Stimulated activated naive CD8-positive, alpha-beta T cell treated with anti-CD3 and anti-CD28 coated beads, Interleukin-15, amount 100 ng/mL, for 72 hours (primary cell): ENCODE results near the gene KCMF1.
A peak's percentile ranks its signal among the peaks of the same experiment; 100 is the strongest.

Experiments
- ATAC-seq: fragments of 150-1000 bp; cut with Tn5 transposase; 2 replicates; pipeline ENCODE4 v1.10.0; 2021; ENCODE audit warnings: mild to moderate bottlenecking, moderate library complexity
- DNase-seq, 2 donors: peaks; one replicate each; pipeline ENCODE4 v3.0.0; 2021 to 2022
- H3K27ac Mint-ChIP-seq, 2 donors: one replicate each; pipeline ENCODE4 v1.8.0; 2022; ENCODE audit warnings: mild to moderate bottlenecking in 2 of 2, mixed read lengths in 2 of 2, moderate library complexity in 2 of 2
- H3K27me3 Mint-ChIP-seq: one replicate; pipeline ENCODE4 v1.8.0; 2022; ENCODE audit warnings: mixed read lengths
- H3K4me1 Mint-ChIP-seq: one replicate; pipeline ENCODE4 v1.8.0; 2022; ENCODE audit warnings: mild to moderate bottlenecking, mixed read lengths
- H3K4me3 Mint-ChIP-seq, 2 donors: one replicate each; pipeline ENCODE4 v1.8.0; 2022; ENCODE audit warnings: mild to moderate bottlenecking in 2 of 2, mixed read lengths in 2 of 2, moderate library complexity in 1 of 2
- H3K9me3 Mint-ChIP-seq, 2 donors: one replicate each; pipeline ENCODE4 v1.8.0; 2022; ENCODE audit warnings: mixed read lengths in 2 of 2

The KCMF1 gene

GRCh38 chr2:84970868-84971509 is at the start of gene KCMF1:
Gene KCMF1 (plus strand): TSS chr2:84971161. CDS start chr2:84971452, 291 bp downstream.
- DNase-seq (peak; percentile 72 to 75), ATAC-seq (peak; percentile 70)
- Mint-ChIP-seq H3K9me3 (no peaks in the 10 kb centered on the region), H3K4me3 (peak within 1 kb of the TSS; percentile 98 to 100), H3K4me1 (peaks cover 57% of the 10 kb centered on the region), H3K27me3 (no peaks in the 10 kb centered on the region), H3K27ac (peak within 1 kb of the TSS; percentile 100)

- ATAC-seq (no peak), DNase-seq (no peak)
- H3K9me3 Mint-ChIP-seq = no peaks in the 10 kb centered on the region
- H3K4me1 Mint-ChIP-seq = peaks cover 76% of the 10 kb centered on the region
- no peak overlapping the region for H3K4me3 Mint-ChIP-seq
- no peak overlapping the region for H3K27ac Mint-ChIP-seq
- no peaks in the 10 kb centered on the region for H3K27me3 Mint-ChIP-seq
Observed at GRCh38 chr2:84923009-84923408, 48.0 kb upstream of the KCMF1 start.

- ATAC-seq (peak; percentile 39), DNase-seq (peak; percentile 60 to 82)
- Mint-ChIP-seq H3K4me3 (peak overlapping the region; percentile 75 to 94), H3K27me3 (no peaks in the 10 kb centered on the region), H3K27ac (peak overlapping the region; percentile 2 to 96), H3K9me3 (no peaks in the 10 kb centered on the region), H3K4me1 (peaks cover 62% of the 10 kb centered on the region)
Observed at GRCh38 chr2:84924173-84925106, 46.5 kb upstream of the KCMF1 start.

GRCh38 chr2:84925336-84925723 is 45.6 kb upstream of the KCMF1 start:
- no peaks in the 10 kb centered on the region for H3K27me3 Mint-ChIP-seq
- peaks cover 53% of the 10 kb centered on the region for H3K4me1 Mint-ChIP-seq
- peak overlapping the region; percentile 89 to 94 for H3K4me3 Mint-ChIP-seq
- H3K27ac Mint-ChIP-seq = peak overlapping the region; percentile 91 to 92
- DNase-seq = no peak
- H3K9me3 Mint-ChIP-seq = no peaks in the 10 kb centered on the region
- peak; percentile 36 for ATAC-seq

GRCh38 chr2:84925724-84926376 is 45.1 kb upstream of the KCMF1 start:
- peak; percentile 98 to 99 for DNase-seq
- Mint-ChIP-seq H3K4me1 (peaks cover 51% of the 10 kb centered on the region), H3K9me3 (no peaks in the 10 kb centered on the region), H3K4me3 (peak overlapping the region; percentile 89 to 94), H3K27me3 (no peaks in the 10 kb centered on the region), H3K27ac (peak overlapping the region; percentile 91 to 92)
- ATAC-seq = peak; percentile 88

DNA sequence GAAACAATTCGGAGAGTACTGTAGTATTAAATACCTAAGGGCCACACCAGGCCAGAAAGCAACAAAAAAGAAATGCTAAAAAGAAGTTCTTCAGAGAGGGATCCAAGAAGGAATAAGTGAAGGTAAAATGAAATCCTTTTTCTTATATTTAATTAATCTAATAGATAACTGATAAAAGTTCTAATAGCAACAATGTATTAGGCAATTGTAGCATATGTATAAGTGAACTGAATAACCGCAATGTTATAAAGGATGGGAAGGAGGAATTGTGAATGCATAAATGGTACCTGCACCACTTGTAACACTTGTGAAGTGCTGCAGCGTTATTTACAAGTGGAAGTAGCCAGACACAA is 43.7 kb upstream of the KCMF1 start:
- Mint-ChIP-seq H3K4me1 (peaks cover 65% of the 10 kb centered on the region), H3K27me3 (no peaks in the 10 kb centered on the region), H3K4me3 (peak overlapping the region; percentile 89 to 94), H3K9me3 (no peaks in the 10 kb centered on the region), H3K27ac (peak overlapping the region; percentile 86 to 91)
- no peak for ATAC-seq
- DNase-seq = no peak

- H3K9me3 Mint-ChIP-seq = no peaks in the 10 kb centered on the region
- H3K4me1 Mint-ChIP-seq = peaks cover 45% of the 10 kb centered on the region
- DNase-seq (no peak), ATAC-seq (no peak)
- H3K4me3 Mint-ChIP-seq = no peak overlapping the region
- H3K27ac Mint-ChIP-seq = no peak overlapping the region
- H3K27me3 Mint-ChIP-seq = no peaks in the 10 kb centered on the region
Observed at GRCh38 chr2:84931384-84931821, 39.6 kb upstream of the KCMF1 start.

GRCh38 chr2:84938194-84938879 is 32.6 kb upstream of the KCMF1 start:
- peak; percentile 74 for ATAC-seq
- peak overlapping the region; percentile 86 to 87 for H3K4me3 Mint-ChIP-seq
- DNase-seq = peak; percentile 44 to 62
- H3K9me3 Mint-ChIP-seq = no peaks in the 10 kb centered on the region
- no peaks in the 10 kb centered on the region for H3K27me3 Mint-ChIP-seq
- peak overlapping the region; percentile 98 to 99 for H3K27ac Mint-ChIP-seq
- peaks cover 67% of the 10 kb centered on the region for H3K4me1 Mint-ChIP-seq

DNA sequence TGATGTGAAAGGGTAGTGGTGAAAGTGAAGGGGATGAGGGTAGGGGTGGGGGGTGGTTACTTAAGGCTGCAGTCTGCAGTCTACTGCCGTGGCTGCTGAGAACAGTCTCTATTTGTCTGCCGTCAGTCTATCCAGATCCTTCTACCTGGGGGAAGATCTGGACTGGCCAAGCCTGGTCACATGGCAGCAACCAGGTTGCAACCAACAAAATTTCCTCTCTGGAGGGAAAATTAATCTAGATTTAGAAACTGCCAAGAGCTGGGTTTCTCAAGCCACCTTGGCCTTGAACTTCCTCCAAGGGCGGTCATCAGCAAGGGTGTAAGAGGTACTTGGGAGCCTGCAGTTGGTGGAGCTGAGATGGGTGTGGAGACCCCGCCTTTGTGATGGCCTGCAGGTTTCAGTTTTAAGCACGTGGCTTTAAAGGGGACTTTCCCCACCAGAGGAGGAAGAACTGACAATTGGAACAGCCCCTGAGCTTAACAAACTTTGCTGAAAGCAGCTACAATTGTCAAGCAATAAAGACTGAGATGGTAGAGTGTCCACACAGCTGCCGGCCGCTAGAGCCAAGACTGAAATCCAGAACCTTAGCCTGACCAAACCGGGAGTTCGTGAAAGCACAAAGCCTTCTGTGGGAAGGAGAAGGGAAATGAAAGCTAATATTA is 31.4 kb upstream of the KCMF1 start:
- Mint-ChIP-seq H3K4me3 (peak overlapping the region; percentile 86 to 87), H3K4me1 (peaks cover 79% of the 10 kb centered on the region), H3K27me3 (no peaks in the 10 kb centered on the region), H3K9me3 (no peaks in the 10 kb centered on the region), H3K27ac (peak overlapping the region; percentile 98 to 99)
- DNase-seq (peak; percentile 82 to 90), ATAC-seq (peak; percentile 91)

DNA sequence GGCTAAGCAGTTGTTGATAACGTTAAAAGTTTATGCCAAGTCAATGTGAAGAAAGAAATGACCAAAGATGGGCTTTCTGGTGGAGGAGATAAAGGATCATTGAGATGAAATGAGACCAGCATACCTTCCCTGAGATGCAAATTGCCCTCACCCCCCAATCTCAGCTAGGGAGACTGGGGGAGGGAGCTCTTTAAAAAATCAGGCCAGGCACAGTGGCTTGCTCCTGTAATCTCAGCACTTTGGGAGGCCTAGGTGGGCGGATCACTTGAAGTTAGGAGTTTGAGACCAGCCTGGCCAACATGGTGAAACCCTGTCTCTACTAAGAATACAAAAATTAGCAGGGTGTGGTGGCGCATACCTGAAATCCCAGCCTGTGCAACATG is 30.9 kb upstream of the KCMF1 start:
- no peaks in the 10 kb centered on the region for H3K9me3 Mint-ChIP-seq
- DNase-seq (no peak), ATAC-seq (no peak)
- H3K27me3 Mint-ChIP-seq = no peaks in the 10 kb centered on the region
- H3K4me1 Mint-ChIP-seq = peaks cover 84% of the 10 kb centered on the region
- peak overlapping the region; percentile 98 to 99 for H3K27ac Mint-ChIP-seq
- H3K4me3 Mint-ChIP-seq = peak overlapping the region; percentile 86 to 87

DNA sequence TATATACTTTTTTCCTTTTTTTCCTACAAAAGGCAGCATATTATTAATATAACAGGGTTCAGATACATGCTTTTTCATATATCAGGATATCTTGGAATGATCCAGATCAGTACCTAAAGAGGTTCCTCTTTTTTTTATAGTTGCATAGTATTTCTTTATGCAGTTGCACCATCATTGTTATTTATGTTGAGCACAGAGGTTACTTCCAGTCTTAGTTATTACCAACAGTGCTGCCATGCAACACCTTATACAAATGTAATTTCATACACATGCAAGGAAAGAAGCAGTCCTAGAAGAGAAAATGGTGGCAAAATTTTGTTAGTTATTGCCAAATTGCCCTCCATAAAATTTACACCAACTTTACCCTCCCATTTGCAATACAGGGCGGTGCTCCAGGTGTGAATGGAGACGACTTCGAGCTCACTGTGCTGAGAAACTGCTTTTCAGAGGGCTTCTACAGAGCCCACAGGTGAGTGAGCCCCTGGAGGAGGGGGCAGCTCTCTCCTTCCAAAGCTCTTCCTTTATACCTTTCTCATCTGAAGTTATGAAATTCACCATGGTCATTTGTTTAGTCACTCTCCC is 30.0 kb upstream of the KCMF1 start:
- Mint-ChIP-seq H3K4me3 (no peak overlapping the region), H3K27ac (no peak overlapping the region), H3K4me1 (peaks cover 89% of the 10 kb centered on the region), H3K27me3 (no peaks in the 10 kb centered on the region), H3K9me3 (no peaks in the 10 kb centered on the region)
- ATAC-seq (no peak), DNase-seq (no peak)

DNA sequence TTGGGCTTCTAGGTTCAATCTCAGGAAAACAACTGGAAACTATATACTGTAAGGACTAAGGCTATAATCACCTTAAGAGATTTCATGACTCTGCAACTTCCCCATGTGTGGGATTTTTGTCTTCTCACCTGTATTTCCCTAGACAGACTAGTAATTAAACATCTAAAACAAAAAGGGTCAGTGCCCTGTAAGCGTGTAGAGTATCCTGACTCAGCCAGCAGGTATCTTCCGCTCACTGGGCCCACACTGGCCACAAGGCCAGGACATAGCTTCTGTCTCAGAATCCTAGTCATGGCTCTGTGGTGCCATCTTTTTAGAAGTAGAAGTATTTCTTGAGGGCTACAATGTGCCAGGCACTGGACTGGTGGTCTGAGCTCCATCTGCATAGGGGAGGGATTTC is 28.8 kb upstream of the KCMF1 start:
- no peaks in the 10 kb centered on the region for H3K9me3 Mint-ChIP-seq
- H3K27me3 Mint-ChIP-seq = no peaks in the 10 kb centered on the region
- H3K27ac Mint-ChIP-seq = peak overlapping the region in 1 of 2 donors; percentile 35
- ATAC-seq (no peak), DNase-seq (no peak)
- peaks cover 89% of the 10 kb centered on the region for H3K4me1 Mint-ChIP-seq
- H3K4me3 Mint-ChIP-seq = no peak overlapping the region

- no peaks in the 10 kb centered on the region for H3K9me3 Mint-ChIP-seq
Observed at GRCh38 chr2:84942964-84943421, 28.0 kb upstream of the KCMF1 start.

GRCh38 chr2:84944295-84944909 is 26.6 kb upstream of the KCMF1 start:
- DNase-seq = no peak
- Mint-ChIP-seq H3K4me1 (peaks cover 73% of the 10 kb centered on the region), H3K4me3 (peak overlapping the region; percentile 22 to 63), H3K27me3 (no peaks in the 10 kb centered on the region), H3K9me3 (no peaks in the 10 kb centered on the region), H3K27ac (peak overlapping the region; percentile 71 to 79)
- ATAC-seq = no peak

More at GRCh38 chr2:84942964-84943421, 28.0 kb upstream of the KCMF1 start:
- ATAC-seq = peak; percentile 4
- Mint-ChIP-seq H3K4me3 (peak overlapping the region; percentile 6 to 65), H3K27ac (peak overlapping the region; percentile 72 to 94), H3K4me1 (peaks cover 88% of the 10 kb centered on the region), H3K27me3 (no peaks in the 10 kb centered on the region)
- no peak for DNase-seq
